Activated CD4-positive, alpha-beta T cell treated with anti-CD3 and anti-CD28 coated beads, Interleukin-2, amount 50 U/mL, for 48 hours (primary cell): ENCODE measurements around the gene B3GNT7.
"Not testable (repeated sequence)": the region's sequence is repeated elsewhere in the genome, so short reads cannot be mapped to it uniquely, and the experiment has no call there.

ENCODE experiments used
- DNase-seq, 2 experiments: peaks; one replicate each; pipeline ENCODE4 v3.0.0-alpha.2; 2020

Gene B3GNT7

DNA sequence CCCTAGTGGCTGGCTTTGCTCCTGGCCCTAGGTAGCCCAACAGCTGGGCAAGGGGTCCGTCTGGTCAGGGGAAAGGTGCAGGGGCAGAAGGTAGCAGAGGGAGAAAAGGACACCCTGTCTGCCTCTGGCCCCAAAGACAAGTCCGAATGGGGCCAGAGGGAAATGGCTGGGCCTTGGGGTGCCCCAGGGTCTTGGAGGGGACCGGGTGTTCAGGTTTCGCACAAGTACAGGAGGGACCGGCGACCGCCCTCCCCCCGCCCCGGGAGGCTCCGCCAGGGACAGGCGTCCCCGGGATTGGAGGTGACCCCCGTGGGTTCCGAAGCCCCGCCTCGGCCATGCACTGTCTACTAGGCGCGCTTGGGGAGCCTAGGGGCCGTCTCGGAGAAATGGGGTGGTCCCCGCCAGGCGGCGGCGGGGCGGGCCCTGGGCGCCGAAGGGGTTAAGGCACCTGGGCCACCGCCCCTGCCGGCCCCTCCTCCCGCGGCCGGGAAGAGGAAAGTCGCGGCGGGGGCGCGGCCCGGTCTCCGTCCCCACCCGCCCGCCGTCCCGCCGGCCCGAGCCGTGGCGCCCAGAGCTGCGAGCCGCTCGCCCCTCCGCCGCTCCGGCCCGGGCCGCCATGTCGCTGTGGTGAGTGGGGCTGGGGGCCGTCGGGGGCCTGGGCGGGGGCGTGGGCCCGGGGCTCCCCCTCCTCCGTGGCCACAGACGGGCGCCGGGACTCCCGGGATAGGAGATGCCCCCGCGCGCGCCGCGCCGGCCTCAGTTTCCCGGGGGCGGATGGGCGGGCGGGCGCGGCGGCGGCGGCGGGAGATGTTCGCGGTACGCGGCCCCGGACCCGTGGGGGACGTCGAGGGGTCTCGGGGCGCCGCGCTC lies at the start of gene B3GNT7:
Gene B3GNT7, plus strand, starts transcription at position 523 of the 870 bp plus-strand sequence. Its CDS starts 94 bp downstream, at position 617.
- DNase-seq: no peak

GRCh38 chr2:231347081-231347480 lies 48.4 kb upstream of the B3GNT7 start:
- no peak for DNase-seq

- DNase-seq: no peak
Observed at GRCh38 chr2:231347638-231348037, 47.9 kb upstream of the B3GNT7 start.

GRCh38 chr2:231348173-231348572 lies 47.3 kb upstream of the B3GNT7 start:
- DNase-seq: no peak

DNA sequence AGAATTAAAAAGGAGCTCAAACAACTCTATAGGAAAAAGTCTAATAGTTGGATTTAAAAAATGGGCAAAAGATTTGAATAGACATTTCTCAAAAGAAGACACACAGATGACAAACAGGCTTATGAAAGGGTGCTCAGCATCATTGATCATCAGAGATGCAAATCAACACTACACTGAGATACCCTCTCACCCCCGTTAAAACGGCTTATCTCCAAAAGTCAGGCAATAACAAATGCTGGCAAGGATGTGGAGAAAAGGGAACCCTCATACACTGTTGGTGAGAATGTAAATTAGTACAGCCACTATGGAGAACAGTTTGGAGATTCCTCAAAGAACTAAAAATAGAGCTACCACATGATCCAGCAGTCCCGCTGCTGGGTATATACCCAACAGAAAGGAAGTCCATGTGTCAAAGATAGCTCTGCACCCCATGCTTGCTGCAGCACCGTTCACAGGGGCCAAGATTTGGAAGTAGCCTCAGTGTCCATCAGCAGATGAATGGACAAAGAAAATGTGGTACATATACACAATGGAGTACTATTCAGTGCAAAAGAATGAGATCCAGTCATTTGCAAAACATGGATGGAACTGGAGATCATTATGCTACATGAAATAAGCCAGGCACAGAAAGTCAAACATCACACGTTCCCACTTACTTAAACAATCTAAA lies 46.7 kb upstream of the B3GNT7 start:
- no peak for DNase-seq

GRCh38 chr2:231349374-231349735 lies 46.2 kb upstream of the B3GNT7 start:
- not testable (repeated sequence) for DNase-seq

GRCh38 chr2:231351648-231352047 lies 43.9 kb upstream of the B3GNT7 start:
- no peak for DNase-seq

DNA sequence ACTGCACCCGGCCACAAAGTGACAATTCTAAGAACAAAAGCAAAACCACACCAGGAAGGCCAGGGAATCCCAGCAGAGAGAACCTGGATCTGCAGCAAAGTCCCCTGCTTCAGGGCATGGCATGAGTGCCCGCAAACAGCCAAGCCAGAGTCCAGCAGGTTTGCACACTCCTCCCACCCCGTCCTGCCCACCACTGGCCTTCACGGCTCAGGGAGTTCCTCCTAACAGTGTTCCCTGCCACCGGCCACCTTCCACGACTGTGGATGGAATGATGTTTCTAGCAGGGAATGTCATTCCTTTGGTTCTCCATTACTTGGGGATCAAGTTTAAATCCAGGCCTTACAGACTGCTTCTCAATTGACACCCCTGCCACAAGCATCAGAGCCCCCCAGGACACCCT lies 42.0 kb upstream of the B3GNT7 start:
- DNase-seq: no peak

- no peak for DNase-seq
Observed at GRCh38 chr2:231355508-231356465, 39.7 kb upstream of the B3GNT7 start.

GRCh38 chr2:231356466-231356844 lies 39.1 kb upstream of the B3GNT7 start:
- DNase-seq: no peak

DNA sequence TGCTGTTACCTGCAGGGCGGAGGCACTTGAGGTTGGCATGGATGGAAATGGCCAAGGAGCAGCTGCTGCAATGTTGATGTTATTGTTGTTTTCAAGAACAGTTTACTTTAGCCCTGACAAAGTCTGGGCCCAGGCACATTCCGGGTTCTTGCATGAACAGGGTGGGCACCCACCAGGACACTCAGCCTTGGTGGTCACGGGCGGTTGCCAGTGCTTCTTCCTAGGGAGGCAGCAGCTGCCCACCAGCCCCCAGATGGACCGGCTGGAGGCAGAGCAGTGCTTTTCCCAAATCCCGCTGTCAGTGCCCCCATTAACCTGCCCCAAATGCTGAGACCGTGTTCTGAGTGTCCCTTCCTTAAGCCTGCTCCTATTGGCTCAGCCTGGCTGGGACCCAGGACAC lies 38.5 kb upstream of the B3GNT7 start:
- DNase-seq: no peak

GRCh38 chr2:231357931-231358330 lies 37.6 kb upstream of the B3GNT7 start:
- DNase-seq: no peak

GRCh38 chr2:231359441-231359840 lies 36.1 kb upstream of the B3GNT7 start:
- no peak for DNase-seq

- DNase-seq: no peak
Observed at GRCh38 chr2:231359948-231360347, 35.6 kb upstream of the B3GNT7 start.

GRCh38 chr2:231360401-231360800 lies 35.1 kb upstream of the B3GNT7 start:
- DNase-seq: no peak

GRCh38 chr2:231360881-231361371 lies 34.6 kb upstream of the B3GNT7 start:
- no peak for DNase-seq

DNA sequence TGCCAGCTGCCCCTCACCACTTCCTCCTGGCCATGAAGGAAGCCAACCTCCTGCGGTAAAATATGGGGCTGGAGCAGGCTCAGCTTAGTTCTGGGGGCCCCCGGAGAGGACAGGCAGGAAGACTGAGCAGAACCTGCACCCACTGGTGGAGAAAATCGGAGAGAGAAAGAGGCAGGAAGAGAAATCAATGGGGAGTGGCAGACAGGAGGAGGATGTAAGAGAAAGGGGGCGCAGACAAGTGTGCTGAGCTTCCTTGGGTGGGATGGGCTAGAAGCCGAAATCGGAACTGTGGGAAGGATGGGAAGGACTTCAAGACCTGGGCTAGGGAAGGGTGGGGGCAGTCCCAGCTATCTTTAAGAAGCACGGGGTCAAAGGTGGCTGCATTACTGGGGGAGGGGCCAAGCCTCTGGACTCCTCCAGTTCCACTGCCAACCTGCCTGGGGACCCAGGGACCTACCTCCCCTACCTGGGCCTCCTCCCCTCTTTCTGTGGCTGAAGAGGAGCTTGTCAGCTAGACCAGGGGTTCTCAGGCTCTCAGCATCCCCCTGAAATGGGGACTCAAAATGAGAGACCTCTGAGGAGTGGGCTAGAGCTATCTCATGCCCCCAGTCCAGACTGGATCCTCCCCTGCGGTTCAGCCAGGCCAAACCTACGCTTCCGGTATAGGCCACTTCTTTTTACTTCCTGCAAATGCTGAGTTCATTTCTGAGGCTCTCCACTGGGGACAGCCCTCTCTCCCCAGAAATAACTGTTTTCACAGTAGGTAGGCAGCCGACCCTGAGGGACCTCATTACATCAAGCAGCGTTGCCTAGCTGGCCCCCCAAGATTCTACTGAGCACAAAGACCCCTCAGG lies 33.6 kb upstream of the B3GNT7 start:
- DNase-seq: no peak

GRCh38 chr2:231362555-231363184 lies 32.8 kb upstream of the B3GNT7 start:
- DNase-seq: no peak

GRCh38 chr2:231364061-231364460 lies 31.4 kb upstream of the B3GNT7 start:
- DNase-seq: no peak

- DNase-seq: no peak
Observed at GRCh38 chr2:231364961-231365810, 30.3 kb upstream of the B3GNT7 start.

DNA sequence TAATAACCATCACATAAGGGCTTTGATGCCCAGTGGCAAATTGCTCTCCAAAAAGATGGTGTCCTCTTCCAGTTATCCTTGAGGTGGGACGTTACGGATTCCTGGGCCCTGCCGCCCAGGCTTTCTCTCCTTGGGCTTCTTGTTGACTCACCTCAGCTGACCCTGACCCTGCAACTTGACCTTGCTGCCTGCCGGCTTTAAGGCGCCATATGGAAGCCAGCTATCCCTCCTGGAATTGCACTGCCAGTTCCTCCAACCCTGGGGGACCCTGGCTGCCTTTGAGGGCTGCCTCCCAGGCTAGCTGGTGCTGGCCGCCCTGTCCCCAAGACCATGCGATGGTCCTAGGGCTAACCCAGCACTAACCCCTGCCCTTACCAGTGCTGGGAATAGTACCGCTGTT lies 28.3 kb upstream of the B3GNT7 start:
- no peak for DNase-seq
